HepG2 (cell line): Measurements from ENCODE around the gene SLC19A1. TPM values are rescaled to one million over a fixed set of nuclear protein-coding genes. Genes with fewer than 3 reads are reported as not detected.

ENCODE experiments used
- ATAC-seq: fragments of 200-7000 bp; cut with Tn5 transposase; 3 replicates; pipeline ENCODE4 v1.9.1; 2020; ENCODE audit warnings: mild to moderate bottlenecking, moderate library complexity
- BruUV-seq: library from RNA; stranded (reverse); fragments of 400-500 nt; replicated peaks from 2 replicates; lab custom pipeline; 2021; lab: Mats Ljungman, UMichigan
- CTCF ChIA-PET: fragments of 300-600 bp; formaldehyde crosslinking; extraction: SDS; loops from one replicate; lab custom pipeline; 2021; ENCODE audit warnings: low total read pairs, inconsistent platforms, low intra/inter-chr PET ratio; lab: Yijun Ruan, JAX
- POLR2A ChIA-PET: fragments of 350-600 bp; sonication (Branson Sonifier 250); formaldehyde crosslinking; loops from one replicate; lab custom pipeline; 2020; ENCODE audit warnings: antibody characterized with exemption, inconsistent platforms; lab: Yijun Ruan, JAX
- DNase-seq: peaks from one replicate; pipeline ENCODE4 v3.0.0-alpha.2; 2015; ENCODE audit warnings: low spot score
- FAIRE-seq: peaks from 3 replicates; lab custom pipeline; 2011; peaks lifted over from hg19 to GRCh38; lab: Jason Lieb, UNC
- H2AFZ ChIP-seq: one replicate; pipeline ENCODE4 v1.6.1; 2011; ENCODE audit warnings: low read length, inconsistent platforms
- H3K27ac ChIP-seq: fragments of 300-600 bp; 3 replicates; pipeline ENCODE4 v1.8.0; 2011; ENCODE audit warnings: mixed run types, mild to moderate bottlenecking, mixed read lengths, low read length, inconsistent platforms; ENCODE audit not compliant: insufficient read depth; ENCODE audit errors: extremely low read length
- H3K27me3 ChIP-seq, 2 experiments: fragments of 200-600 bp in 1 of 2; 2 replicates in 1 of 2; 3 replicates in 1 of 2; pipeline versions ENCODE4 v1.6.0 to v1.8.0; 2011; ENCODE audit warnings: low read length in 2 of 2, mild to moderate bottlenecking in 2 of 2, moderate library complexity in 2 of 2, inconsistent platforms in 1 of 2; ENCODE audit not compliant: insufficient read depth in 2 of 2, control insufficient read depth in 1 of 2
- H3K36me3 ChIP-seq, 2 experiments: fragments of 200-600 bp in 1 of 2; replicated peaks in 1 of 2; 2 replicates in 1 of 2; 3 replicates in 1 of 2; pipeline versions ENCODE4 v1.5.1 to v1.8.0; 2011; ENCODE audit warnings: low read length in 2 of 2, inconsistent platforms in 1 of 2; ENCODE audit not compliant: insufficient read depth in 2 of 2, control insufficient read depth in 1 of 2
- H3K4me1 ChIP-seq: 2 replicates; pipeline ENCODE4 v1.5.1; 2012; ENCODE audit warnings: low read length, inconsistent platforms; ENCODE audit not compliant: insufficient read depth
- H3K4me2 ChIP-seq: 2 replicates; pipeline ENCODE4 v1.6.0; 2011; ENCODE audit warnings: low read depth, low read length, inconsistent platforms
- H3K4me3 ChIP-seq, 3 experiments: fragments of 200-600 bp in 1 of 3; sonication (generic), shearing (Covaris generic) in 1 of 3; replicated peaks in 1 of 3; 2 replicates each; pipeline ENCODE4 v1.5.1; 2011 to 2016; ENCODE audit warnings: low read length in 3 of 3, inconsistent platforms in 2 of 3, low read depth in 2 of 3, mild to moderate bottlenecking in 2 of 3, control low read depth in 1 of 3, mixed read lengths in 1 of 3; ENCODE audit not compliant: insufficient read depth in 1 of 3
- H3K79me2 ChIP-seq: one replicate; pipeline ENCODE4 v1.6.1; 2011; ENCODE audit warnings: low read length, inconsistent platforms; ENCODE audit not compliant: insufficient read depth
- H3K9ac ChIP-seq: 2 replicates; pipeline ENCODE4 v1.6.0; 2011; ENCODE audit warnings: mild to moderate bottlenecking, low read depth, low read length, inconsistent platforms; ENCODE audit not compliant: insufficient read depth
- H3K9me3 ChIP-seq: 2 replicates; pipeline ENCODE4 v1.5.1; 2012; ENCODE audit warnings: mild to moderate bottlenecking, low read length
- H4K20me1 ChIP-seq: 2 replicates; pipeline ENCODE4 v1.6.0; 2011; ENCODE audit warnings: inconsistent platforms, mild to moderate bottlenecking, low read length, moderate library complexity; ENCODE audit not compliant: insufficient read depth
- AHDC1 ChIP-seq: sonication (generic); formaldehyde crosslinking; IDR thresholded peaks from 2 replicates; pipeline ENCODE4 v1.5.1; 2020; ENCODE audit warnings: mild to moderate bottlenecking, missing genetic modification reagents, borderline replicate concordance
- HMG20B ChIP-seq: conservative IDR thresholded peaks from 2 replicates; pipeline ENCODE4 v1.6.1; 2016; ENCODE audit warnings: missing genetic modification reagents, missing compliant biosample characterization
- KLF11 ChIP-seq: IDR thresholded peaks from 2 replicates; pipeline ENCODE4 v1.6.1; 2016; ENCODE audit warnings: missing compliant biosample characterization
- NCOA5 ChIP-seq: sonication (generic); formaldehyde crosslinking; IDR thresholded peaks from 2 replicates; pipeline ENCODE4 v1.4.0; 2020; ENCODE audit warnings: missing genetic modification reagents
- TSC22D2 ChIP-seq: sonication (generic); formaldehyde crosslinking; IDR thresholded peaks from 2 replicates; pipeline ENCODE4 v1.5.1; 2020; ENCODE audit warnings: missing genetic modification reagents, mild to moderate bottlenecking, borderline replicate concordance
- XBP1 ChIP-seq: sonication (generic); formaldehyde crosslinking; IDR thresholded peaks from 2 replicates; pipeline ENCODE4 v1.5.0; 2020; ENCODE audit warnings: missing genetic modification reagents
- ZC3H13 ChIP-seq: sonication (generic); formaldehyde crosslinking; IDR thresholded peaks from 2 replicates; pipeline ENCODE4 v1.8.1; 2023; ENCODE audit warnings: mild to moderate bottlenecking, missing genetic modification reagents, moderate library complexity
- ZNF782 ChIP-seq: sonication (generic); formaldehyde crosslinking; IDR thresholded peaks from 2 replicates; pipeline ENCODE4 v1.4.0; 2020; ENCODE audit warnings: missing genetic modification reagents, mild to moderate bottlenecking, borderline replicate concordance
- WGBS: methylation state at CpG from one replicate; pipeline ENCODE4 v1.1.6; 2017; ENCODE audit warnings: low lambda C conversion rate; 5-methylcytosine and 5-hydroxymethylcytosine counted together
- in situ Hi-C: cut with HindIII; loops from 2 replicates; pipeline ENCODE4 v1.10.0; 2017; ENCODE audit warnings: low pct_unique_long_range_greater_than_20kb; ENCODE audit not compliant: extremely low pct_ligation_motif_present
- intact Hi-C: fragments of 100-400 bp; cut with micrococcal nuclease; formaldehyde crosslinking; loops from one replicate; pipeline ENCODE4 v1.10.0; 2022; ENCODE audit not compliant: unreplicated experiment
- polyA plus RNA-seq, 8 experiments: library from polyadenylated mRNA; depleted of rRNA in 3 of 8; stranded (reverse) in 7 of 8; unstranded in 1 of 8; fragments of >200 nt; fragmentation: Illumina TruSeq in 4 of 8; extraction: Trizol in 4 of 8; gene quantifications; 2 replicates each; pipeline versions ENCODE4 v1.2.1 to v1.2.3, GENCODE V29; 2011 to 2016; ENCODE audit warnings: low read depth in 4 of 8, missing spikeins in 1 of 8, mixed read lengths in 1 of 8; ENCODE audit not compliant: insufficient read depth in 1 of 8
- total RNA-seq, 5 experiments: library from RNA; depleted of rRNA; stranded (reverse); fragments of >200 nt; fragmentation: Illumina TruSeq; extraction: Trizol; gene quantifications; 2 replicates each; pipeline ENCODE4 v1.2.3, GENCODE V29; 2016; ENCODE audit warnings: low read depth in 1 of 5
- TF ChIP-seq, protein P1 (sequence below): IDR thresholded peaks from 2 replicates; pipeline ENCODE4 v1.6.1; 2016; ENCODE audit warnings: missing compliant biosample characterization, missing genetic modification reagents, borderline replicate concordance
- TF ChIP-seq, protein P2 (sequence below), 2 experiments: IDR thresholded peaks; 2 replicates each; pipeline ENCODE4 v1.6.1; 2011 to 2012; ENCODE audit warnings: low read length in 2 of 2, borderline replicate concordance in 1 of 2, low read depth in 1 of 2, mild to moderate bottlenecking in 1 of 2, moderate library complexity in 1 of 2

Gene SLC19A1
- total and polyA plus RNA-seq, 2 of the 13 experiments (the other 11 are each of a cell fraction or from before 2014, with no cell fraction given) = 21.8 to 23.0 TPM

DNA sequence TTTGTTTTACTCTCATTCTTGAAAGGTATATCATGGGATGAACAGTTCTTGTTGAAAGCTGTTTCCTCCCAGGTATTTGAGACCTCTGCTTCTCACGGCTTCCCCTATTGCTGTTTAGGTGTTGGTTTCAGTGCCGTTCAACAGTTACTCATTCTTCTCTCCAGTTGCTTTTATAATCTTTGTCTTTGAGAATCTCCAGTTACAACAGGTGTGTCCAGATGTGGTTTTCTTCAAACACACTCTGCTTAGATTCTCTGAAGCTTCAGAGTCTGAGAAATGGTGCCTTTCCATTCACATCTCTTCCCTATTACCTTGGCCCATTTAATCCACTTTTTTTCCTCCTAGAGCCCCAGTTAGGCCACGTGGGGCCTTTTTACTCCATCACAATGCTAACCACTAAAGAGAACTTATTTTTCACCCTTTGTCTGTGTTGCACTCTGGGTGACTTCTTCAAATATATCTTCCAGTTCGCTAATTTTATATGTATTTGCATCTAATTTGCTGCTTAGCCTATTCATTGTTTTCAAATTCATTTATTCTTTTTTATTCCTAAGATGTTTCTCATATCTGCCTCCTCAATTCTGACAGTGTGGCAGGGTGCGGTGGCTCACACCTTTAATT is 46.7 kb upstream of the SLC19A1 start:
- CTCF ChIA-PET = no interaction called here
- Histone ChIP-seq H3K27ac (no peak overlapping the region), H3K9ac (no peak overlapping the region), H3K27me3 (peaks cover 0 to 2% of the 10 kb centered on the region in 2 experiments; a peak in 2 of 5 replicates), H2AFZ (no peak overlapping the region), H3K36me3 (no peaks in the 10 kb centered on the region), H3K4me2 (no peak overlapping the region), H3K9me3 (peaks cover 11% of the 10 kb centered on the region), H3K79me2 (no peaks in the 10 kb centered on the region), H3K4me3 (no peak overlapping the region), H3K4me1 (no peaks in the 10 kb centered on the region), H4K20me1 (no peaks in the 10 kb centered on the region)
- BruUV-seq = no TSS peak
- POLR2A ChIA-PET = no interaction called here
- no peak for DNase-seq
- intact Hi-C loops = no loop called here
- ATAC-seq = no peak
- 30% methylated on average over 5 of the region's 5 CpGs for WGBS
- in situ Hi-C loops = no loop called here
- FAIRE-seq = no peak
- TF ChIP-seq, protein P1, sequence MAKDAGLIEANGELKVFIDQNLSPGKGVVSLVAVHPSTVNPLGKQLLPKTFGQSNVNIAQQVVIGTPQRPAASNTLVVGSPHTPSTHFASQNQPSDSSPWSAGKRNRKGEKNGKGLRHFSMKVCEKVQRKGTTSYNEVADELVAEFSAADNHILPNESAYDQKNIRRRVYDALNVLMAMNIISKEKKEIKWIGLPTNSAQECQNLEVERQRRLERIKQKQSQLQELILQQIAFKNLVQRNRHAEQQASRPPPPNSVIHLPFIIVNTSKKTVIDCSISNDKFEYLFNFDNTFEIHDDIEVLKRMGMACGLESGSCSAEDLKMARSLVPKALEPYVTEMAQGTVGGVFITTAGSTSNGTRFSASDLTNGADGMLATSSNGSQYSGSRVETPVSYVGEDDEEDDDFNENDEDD = no peak
- no peak for TF ChIP-seq HMG20B
- TF ChIP-seq XBP1 = no peak
- no peak for TF ChIP-seq NCOA5 (CRISPR knock-in tag)
- no peak for TF ChIP-seq ZC3H13
- TF ChIP-seq, protein P2, sequence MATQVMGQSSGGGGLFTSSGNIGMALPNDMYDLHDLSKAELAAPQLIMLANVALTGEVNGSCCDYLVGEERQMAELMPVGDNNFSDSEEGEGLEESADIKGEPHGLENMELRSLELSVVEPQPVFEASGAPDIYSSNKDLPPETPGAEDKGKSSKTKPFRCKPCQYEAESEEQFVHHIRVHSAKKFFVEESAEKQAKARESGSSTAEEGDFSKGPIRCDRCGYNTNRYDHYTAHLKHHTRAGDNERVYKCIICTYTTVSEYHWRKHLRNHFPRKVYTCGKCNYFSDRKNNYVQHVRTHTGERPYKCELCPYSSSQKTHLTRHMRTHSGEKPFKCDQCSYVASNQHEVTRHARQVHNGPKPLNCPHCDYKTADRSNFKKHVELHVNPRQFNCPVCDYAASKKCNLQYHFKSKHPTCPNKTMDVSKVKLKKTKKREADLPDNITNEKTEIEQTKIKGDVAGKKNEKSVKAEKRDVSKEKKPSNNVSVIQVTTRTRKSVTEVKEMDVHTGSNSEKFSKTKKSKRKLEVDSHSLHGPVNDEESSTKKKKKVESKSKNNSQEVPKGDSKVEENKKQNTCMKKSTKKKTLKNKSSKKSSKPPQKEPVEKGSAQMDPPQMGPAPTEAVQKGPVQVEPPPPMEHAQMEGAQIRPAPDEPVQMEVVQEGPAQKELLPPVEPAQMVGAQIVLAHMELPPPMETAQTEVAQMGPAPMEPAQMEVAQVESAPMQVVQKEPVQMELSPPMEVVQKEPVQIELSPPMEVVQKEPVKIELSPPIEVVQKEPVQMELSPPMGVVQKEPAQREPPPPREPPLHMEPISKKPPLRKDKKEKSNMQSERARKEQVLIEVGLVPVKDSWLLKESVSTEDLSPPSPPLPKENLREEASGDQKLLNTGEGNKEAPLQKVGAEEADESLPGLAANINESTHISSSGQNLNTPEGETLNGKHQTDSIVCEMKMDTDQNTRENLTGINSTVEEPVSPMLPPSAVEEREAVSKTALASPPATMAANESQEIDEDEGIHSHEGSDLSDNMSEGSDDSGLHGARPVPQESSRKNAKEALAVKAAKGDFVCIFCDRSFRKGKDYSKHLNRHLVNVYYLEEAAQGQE (IDR thresholded peaks at IDR 0.05; ENCODE audit: borderline replicate concordance in 1 of 2, low read depth in 1 of 2, low read length in 2 of 2) = no peak
- no peak for TF ChIP-seq KLF11
- no peak for TF ChIP-seq AHDC1 (CRISPR knock-in tag)
- no peak for TF ChIP-seq TSC22D2
- no peak for TF ChIP-seq ZNF782 (CRISPR knock-in tag)
